ENCODE measurements around the gene EIF4H.

Gene EIF4H

GRCh38 chr7:74228951-74229900, 55.1 kb downstream of the EIF4H start:
- no peak for DNase-seq

- no peak for DNase-seq
Measured at GRCh38 chr7:74230446-74231231, 56.5 kb downstream of the EIF4H start.

- no peak for DNase-seq
Measured at GRCh38 chr7:74231232-74231590, 57.1 kb downstream of the EIF4H start.

- DNase-seq: no peak
Measured at GRCh38 chr7:74233655-74234285, 59.6 kb downstream of the EIF4H start.

GRCh38 chr7:74235518-74236268, 61.5 kb downstream of the EIF4H start:
- DNase-seq: no peak

GRCh38 chr7:74236284-74236683, 62.1 kb downstream of the EIF4H start:
- no peak for DNase-seq

GRCh38 chr7:74240482-74240881, 66.3 kb downstream of the EIF4H start:
- DNase-seq: no peak

GRCh38 chr7:74242122-74242443, 67.9 kb downstream of the EIF4H start:
- no peak for DNase-seq

GRCh38 chr7:74246497-74246896, 72.3 kb downstream of the EIF4H start:
- DNase-seq: no peak
